Endothelial cell of umbilical vein (primary cell): ENCODE results near the gene KLK3. TPM values are rescaled to one million over a fixed set of nuclear protein-coding genes. Genes with fewer than 3 reads are reported as not detected.

Source experiments
- BruUV-seq: library from RNA; stranded (reverse); fragments of 400-500 nt; replicated peaks from 2 replicates; lab custom pipeline; 2021; lab: Mats Ljungman, UMichigan
- CTCF ChIA-PET: fragments of 300-600, 350-600 bp; sonication (Branson Sonifier 250); formaldehyde crosslinking; loops from one replicate; lab custom pipeline; 2021; ENCODE audit warnings: antibody characterized with exemption, inconsistent platforms; lab: Charles Lee
- POLR2A ChIA-PET: fragments of 300-600, 350-600 bp; sonication (Branson Sonifier 250); formaldehyde crosslinking; loops from one replicate; lab custom pipeline; 2021; ENCODE audit warnings: antibody characterized with exemption, inconsistent platforms; lab: Charles Lee
- DNase-seq: peaks from one replicate; pipeline ENCODE4 v3.0.0-alpha.2; 2011; ENCODE audit warnings: low read depth, low spot score
- FAIRE-seq: peaks from 2 replicates; lab custom pipeline; 2011; peaks lifted over from hg19 to GRCh38; lab: Jason Lieb, UNC
- H2AFZ ChIP-seq: 2 replicates; pipeline ENCODE4 v1.6.0; 2012; ENCODE audit warnings: low read depth, low read length, control low read depth, inconsistent platforms
- H3K27ac ChIP-seq: 2 replicates; pipeline ENCODE4 v1.5.1; 2011; ENCODE audit warnings: low read depth, mild to moderate bottlenecking, control low read depth, low read length, moderate library complexity; ENCODE audit not compliant: insufficient read depth
- H3K27me3 ChIP-seq, 2 experiments: 2 replicates each; pipeline versions ENCODE4 v1.6.0 to v1.6.1; 2011; ENCODE audit warnings: low read length in 2 of 2, mixed read lengths in 1 of 2; ENCODE audit not compliant: control insufficient read depth in 2 of 2, insufficient read depth in 2 of 2
- H3K36me3 ChIP-seq, 2 experiments: 2 replicates in 1 of 2; 3 replicates in 1 of 2; pipeline ENCODE4 v1.5.1; 2011; ENCODE audit warnings: low read length in 2 of 2, mild to moderate bottlenecking in 1 of 2, moderate library complexity in 1 of 2; ENCODE audit not compliant: control insufficient read depth in 2 of 2, insufficient read depth in 2 of 2; ENCODE audit errors: extremely low read depth in 1 of 2
- H3K4me1 ChIP-seq: 3 replicates; pipeline ENCODE4 v1.5.1; 2011; ENCODE audit warnings: mild to moderate bottlenecking, low read length; ENCODE audit not compliant: control insufficient read depth, insufficient read depth; ENCODE audit errors: extremely low read depth
- H3K4me2 ChIP-seq: 2 replicates; pipeline ENCODE4 v1.6.1; 2011; ENCODE audit warnings: low read length, control low read depth, mixed read lengths; ENCODE audit not compliant: insufficient read depth
- H3K4me3 ChIP-seq, 3 experiments: fragments of 200-600 bp in 1 of 3; sonication (generic), shearing (Covaris generic) in 1 of 3; replicated peaks in 1 of 3; 2 replicates each; pipeline ENCODE4 v1.5.1; 2011 to 2016; ENCODE audit warnings: control low read depth in 3 of 3, low read length in 3 of 3, mild to moderate bottlenecking in 2 of 3, inconsistent platforms in 1 of 3, low read depth in 1 of 3, moderate library complexity in 1 of 3; ENCODE audit not compliant: insufficient read depth in 1 of 3
- H3K79me2 ChIP-seq: 2 replicates; pipeline ENCODE4 v1.6.0; 2012; ENCODE audit warnings: low read length, inconsistent platforms; ENCODE audit not compliant: control insufficient read depth, insufficient read depth
- H3K9ac ChIP-seq: replicated peaks from 2 replicates; pipeline ENCODE3; 2011; ENCODE audit warnings: low read length, control low read depth; ENCODE audit not compliant: insufficient read depth; ENCODE audit errors: extremely low read depth
- H3K9me1 ChIP-seq: replicated peaks from 3 replicates; pipeline ENCODE4 v1.6.0; 2011; ENCODE audit warnings: mild to moderate bottlenecking, low read length; ENCODE audit not compliant: control insufficient read depth, insufficient read depth; ENCODE audit errors: extremely low read depth
- H3K9me3 ChIP-seq: replicated peaks from 2 replicates; pipeline ENCODE4 v1.5.1; 2012; ENCODE audit warnings: low read length, inconsistent platforms; ENCODE audit not compliant: control insufficient read depth, insufficient read depth
- H4K20me1 ChIP-seq: replicated peaks from 2 replicates; pipeline ENCODE3; 2011; ENCODE audit warnings: mild to moderate bottlenecking, low read length; ENCODE audit not compliant: control insufficient read depth, insufficient read depth; ENCODE audit errors: extremely low read depth
- EZH2 ChIP-seq: IDR thresholded peaks from 2 replicates; pipeline ENCODE4 v1.6.1; 2012; ENCODE audit warnings: borderline replicate concordance, low read depth, mild to moderate bottlenecking, moderate library complexity, low read length, inconsistent platforms; ENCODE audit not compliant: severe bottlenecking
- FOS ChIP-seq: IDR thresholded peaks from 2 replicates; pipeline ENCODE4 v1.6.1; 2011; ENCODE audit warnings: mild to moderate bottlenecking, low read length, moderate library complexity, borderline replicate concordance; ENCODE audit not compliant: insufficient read depth
- GATA2 ChIP-seq: IDR thresholded peaks from 2 replicates; pipeline ENCODE4 v1.7.0; 2011; ENCODE audit warnings: low read depth, mild to moderate bottlenecking, moderate library complexity, mixed read lengths, low read length; ENCODE audit not compliant: insufficient read length, insufficient read depth
- JUN ChIP-seq: IDR thresholded peaks from 2 replicates; pipeline ENCODE4 v1.6.1; 2011; ENCODE audit warnings: borderline replicate concordance, low read depth; ENCODE audit not compliant: insufficient read length, insufficient read depth
- MYC ChIP-seq: IDR thresholded peaks from one replicate; pipeline ENCODE4 v1.6.1; 2011; ENCODE audit warnings: mild to moderate bottlenecking, low read depth, low read length
- POLR2A ChIP-seq: IDR thresholded peaks from 2 replicates; pipeline ENCODE4 v1.6.1; 2012; ENCODE audit warnings: low read depth, mild to moderate bottlenecking, control low read depth, low read length
- POLR2AphosphoS5 ChIP-seq: IDR thresholded peaks from 2 replicates; pipeline ENCODE4 v1.6.1; 2012; ENCODE audit warnings: low read depth, mild to moderate bottlenecking, control low read depth, low read length, moderate library complexity; ENCODE audit not compliant: insufficient read depth
- dilution Hi-C: fragments of 300-500 bp; cut with MboI; formaldehyde crosslinking; loops from one replicate; pipeline ENCODE4 v1.15.0; 2019; ENCODE audit warnings: low sequenced_read_pairs; ENCODE audit not compliant: extremely low pct_ligation_motif_present
- intact Hi-C: fragments of 100-400 bp; cut with micrococcal nuclease; formaldehyde crosslinking; loops from one replicate; pipeline ENCODE4 v1.10.0; 2022
- polyA plus RNA-seq, 4 experiments: library from polyadenylated mRNA; depleted of rRNA in 3 of 4; stranded (reverse) in 3 of 4; unstranded in 1 of 4; fragments of >200 nt; gene quantifications; 2 replicates each; pipeline versions ENCODE4 v1.2.1 to v1.2.3, GENCODE V29; 2011 to 2012; ENCODE audit warnings: missing spikeins in 1 of 4
- total RNA-seq: library from RNA; stranded (reverse); gene quantifications from 2 replicates; pipeline ENCODE4 v1.2.3, GENCODE V29; 2021
- TF ChIP-seq, protein P1 (sequence below): IDR thresholded peaks from 2 replicates; pipeline ENCODE4 v1.6.1; 2011; ENCODE audit not compliant: insufficient read depth, insufficient read length
- TF ChIP-seq, protein P2 (sequence below), 2 donors: IDR thresholded peaks; 1 replicate in 1 of 2; 2 replicates in 1 of 2; pipeline ENCODE4 v1.5.1; 2011; ENCODE audit warnings: low read length in 2 of 2, mild to moderate bottlenecking in 2 of 2, moderate library complexity in 2 of 2, control low read depth in 1 of 2, inconsistent platforms in 1 of 2, low read depth in 1 of 2; ENCODE audit not compliant: insufficient read depth in 1 of 2; ENCODE audit errors: extremely low read depth in 1 of 2

KLK3 gene
- total and polyA plus RNA-seq, 2 donors (not counting 3 experiments of a cell fraction or from before 2014, with no cell fraction given), result not detected

DNA sequence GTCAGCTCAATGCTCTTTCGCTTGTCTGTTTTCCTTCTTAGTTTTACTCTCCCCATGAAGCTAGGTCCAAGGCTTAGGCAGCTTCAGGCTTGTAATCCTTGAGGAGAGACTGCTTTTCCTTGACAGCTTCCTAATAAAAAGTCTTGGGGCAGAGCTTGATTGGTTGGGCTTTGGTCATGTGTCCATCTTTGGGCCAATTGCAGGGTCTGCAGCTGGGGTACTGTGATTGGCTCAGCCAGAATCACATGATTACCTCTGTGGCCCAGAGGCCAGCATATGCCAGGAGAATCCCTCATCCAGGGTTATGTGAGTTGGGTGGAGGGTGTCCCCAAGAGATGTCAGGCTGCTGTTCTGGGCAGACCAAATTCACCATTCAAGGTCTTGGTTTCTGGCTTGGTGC, 39.3 kb upstream of the KLK3 start:
- no peaks in the 10 kb centered on the region for H3K79me2 ChIP-seq
- no peak overlapping the region for H2AFZ ChIP-seq
- intact Hi-C loops, result no loop called here
- H3K9ac ChIP-seq, result no peak overlapping the region
- ChIA-PET POLR2A (no interaction called here), CTCF (interaction anchor here (0.8 to 1.3 kb wide), 2 partner anchors 106 to 259 kb away, joined by 3 to 4 read pairs; no protein-coding TSS in a partner anchor)
- no peaks in the 10 kb centered on the region for H3K9me3 ChIP-seq
- no peaks in the 10 kb centered on the region for H3K4me1 ChIP-seq
- no peaks in the 10 kb centered on the region for H4K20me1 ChIP-seq
- FAIRE-seq (no peak), DNase-seq (no peak)
- no peak overlapping the region for H3K4me3 ChIP-seq
- no peaks in the 10 kb centered on the region for H3K9me1 ChIP-seq
- BruUV-seq, result no TSS peak
- peaks cover 14 to 23% of the 10 kb centered on the region in 2 experiments for H3K27me3 ChIP-seq
- H3K27ac ChIP-seq, result no peak overlapping the region
- no peak for TF ChIP-seq POLR2AphosphoS5
- TF ChIP-seq EZH2, result no peak
- TF ChIP-seq POLR2A, result no peak
- TF ChIP-seq JUN, result no peak
- TF ChIP-seq FOS, result no peak
- no peak for TF ChIP-seq GATA2
- no peak for TF ChIP-seq MYC
- TF ChIP-seq, protein P1, sequence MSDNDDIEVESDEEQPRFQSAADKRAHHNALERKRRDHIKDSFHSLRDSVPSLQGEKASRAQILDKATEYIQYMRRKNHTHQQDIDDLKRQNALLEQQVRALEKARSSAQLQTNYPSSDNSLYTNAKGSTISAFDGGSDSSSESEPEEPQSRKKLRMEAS, result no peak
- TF ChIP-seq, protein P2, sequence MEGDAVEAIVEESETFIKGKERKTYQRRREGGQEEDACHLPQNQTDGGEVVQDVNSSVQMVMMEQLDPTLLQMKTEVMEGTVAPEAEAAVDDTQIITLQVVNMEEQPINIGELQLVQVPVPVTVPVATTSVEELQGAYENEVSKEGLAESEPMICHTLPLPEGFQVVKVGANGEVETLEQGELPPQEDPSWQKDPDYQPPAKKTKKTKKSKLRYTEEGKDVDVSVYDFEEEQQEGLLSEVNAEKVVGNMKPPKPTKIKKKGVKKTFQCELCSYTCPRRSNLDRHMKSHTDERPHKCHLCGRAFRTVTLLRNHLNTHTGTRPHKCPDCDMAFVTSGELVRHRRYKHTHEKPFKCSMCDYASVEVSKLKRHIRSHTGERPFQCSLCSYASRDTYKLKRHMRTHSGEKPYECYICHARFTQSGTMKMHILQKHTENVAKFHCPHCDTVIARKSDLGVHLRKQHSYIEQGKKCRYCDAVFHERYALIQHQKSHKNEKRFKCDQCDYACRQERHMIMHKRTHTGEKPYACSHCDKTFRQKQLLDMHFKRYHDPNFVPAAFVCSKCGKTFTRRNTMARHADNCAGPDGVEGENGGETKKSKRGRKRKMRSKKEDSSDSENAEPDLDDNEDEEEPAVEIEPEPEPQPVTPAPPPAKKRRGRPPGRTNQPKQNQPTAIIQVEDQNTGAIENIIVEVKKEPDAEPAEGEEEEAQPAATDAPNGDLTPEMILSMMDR (IDR thresholded peaks at IDR 0.05; ENCODE audit: extremely low read depth in 1 of 2, insufficient read depth in 1 of 2, low read depth in 1 of 2, low read length in 2 of 2), result no peak
- H3K4me2 ChIP-seq, result no peak overlapping the region
- H3K36me3 ChIP-seq, result no peaks in the 10 kb centered on the region
- dilution Hi-C loops, result no loop called here
